SU-DHL-6 (cell line): ENCODE data around the gene GRAP.
"Not testable (repeated sequence)": the region's sequence is repeated elsewhere in the genome, so short reads cannot be mapped to it uniquely, and the experiment has no call there.

Experiments used
- CTCF ChIP-seq: fragments of 200-600 bp; sonication (generic); IDR thresholded peaks from one replicate; pipeline ENCODE4 v1.5.1; 2017; ENCODE audit warnings: antibody characterized with exemption, mild to moderate bottlenecking, low read length, moderate library complexity; ENCODE audit not compliant: insufficient read depth, poor library complexity, severe bottlenecking
- EZH2phosphoT487 ChIP-seq: fragments of 200-600 bp; sonication (generic), shearing (Covaris generic); conservative IDR thresholded peaks from 2 replicates; pipeline ENCODE4 v1.6.1; 2018; ENCODE audit warnings: mild to moderate bottlenecking, antibody characterized with exemption, low read length, moderate library complexity, mixed read lengths

- TF ChIP-seq CTCF, EZH2phosphoT487: not testable (repeated sequence)
These were observed 8.7 kb upstream of the GRAP start for GRCh38 chr17:19055447-19055846.
